ENCODE results near the gene EVA1A. TPM values are rescaled to one million over a fixed set of nuclear protein-coding genes. Genes with fewer than 3 reads are reported as not detected.
A peak's percentile ranks its signal among the peaks of the same experiment; 100 is the strongest.

EVA1A gene
- total RNA-seq, 8 experiments from 2014 or later: 0.36 to 9.0 (median 3.8) TPM

DNA sequence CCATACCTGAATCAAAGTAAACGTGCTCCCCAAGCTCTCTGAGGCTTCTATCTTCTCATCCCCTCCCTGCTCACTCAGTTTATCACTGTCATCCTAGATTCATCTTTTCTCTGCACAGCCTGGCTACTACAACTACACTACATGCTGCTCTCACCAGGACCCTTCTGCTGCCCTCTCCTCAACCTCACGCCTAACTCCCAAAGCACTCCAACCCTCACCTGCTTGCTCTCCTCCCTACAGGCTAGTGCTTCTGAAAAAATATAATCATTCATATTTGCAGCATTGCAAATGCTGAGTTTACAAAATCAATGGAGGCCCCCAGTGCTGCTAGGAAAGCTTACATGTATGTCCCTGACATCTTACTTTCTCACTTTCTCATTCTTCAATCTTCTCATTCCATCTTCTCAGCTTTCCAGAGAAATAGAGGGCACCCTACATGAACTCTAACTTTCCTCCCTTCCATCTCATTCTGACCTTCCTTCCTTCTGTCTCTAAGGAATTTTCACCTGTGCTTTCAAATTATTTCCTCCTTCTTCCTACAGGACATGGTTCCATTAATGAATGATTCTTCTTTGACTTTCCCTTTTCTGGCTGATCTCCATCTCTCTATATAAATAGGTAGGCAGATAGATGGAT is 36.3 kb downstream of the EVA1A start:
- in situ Hi-C loops (cut with MboI; ENCODE audit: low pct_unique_long_range_greater_than_20kb in 2 of 9, low sequenced_read_pairs in 9 of 9, unreplicated experiment in 9 of 9): no loop called here
- no peak overlapping the region for H3K27ac ChIP-seq
- WGBS, 10 experiments: 63 to 100% (median 87%) methylated on average over 1 to 2 of the region's 2 CpGs; no CpG with 5 or more reads in 4 of the 10 experiments
- H3K4me3 ChIP-seq: no peak overlapping the region
- no peak for ATAC-seq (replicated peaks in 6 of 8)
- H3K4me1 ChIP-seq (replicated peaks in 1 of 2): no peaks in the 10 kb centered on the region

GRCh38 chr2:75523313-75524275 is 37.1 kb downstream of the EVA1A start:
- 33 to 92% (median 83%) methylated on average over 1 to 6 of the region's 6 CpGs; no CpG with 5 or more reads in 1 of the 10 experiments for WGBS, 10 experiments
- in situ Hi-C loops (cut with MboI; ENCODE audit: low pct_unique_long_range_greater_than_20kb in 2 of 9, low sequenced_read_pairs in 9 of 9, unreplicated experiment in 9 of 9): no loop called here
- Histone ChIP-seq H3K4me1 (replicated peaks in 1 of 2) (no peaks in the 10 kb centered on the region), H3K4me3 (no peak overlapping the region), H3K27ac (no peak overlapping the region)
- ATAC-seq (replicated peaks in 6 of 8): peak in 3 of 8 experiments; percentile 25 to 63 (median 48)

- no peak for ATAC-seq (replicated peaks in 6 of 8)
- Histone ChIP-seq H3K4me1 (replicated peaks in 1 of 2) (no peaks in the 10 kb centered on the region), H3K27ac (no peak overlapping the region), H3K4me3 (no peak overlapping the region)
- in situ Hi-C loops (cut with MboI; ENCODE audit: low pct_unique_long_range_greater_than_20kb in 2 of 9, low sequenced_read_pairs in 9 of 9, unreplicated experiment in 9 of 9): no loop called here
- WGBS, 10 experiments: 58 to 100% (median 84%) methylated on average over 1 to 4 of the region's 5 CpGs; no CpG with 5 or more reads in 4 of the 10 experiments
Measured at GRCh38 chr2:75522543-75523312, 38.0 kb downstream of the EVA1A start.

- H3K4me1 ChIP-seq (replicated peaks in 1 of 2): no peaks in the 10 kb centered on the region
- no peak overlapping the region for H3K27ac ChIP-seq
- in situ Hi-C loops (cut with MboI; ENCODE audit: low pct_unique_long_range_greater_than_20kb in 2 of 9, low sequenced_read_pairs in 9 of 9, unreplicated experiment in 9 of 9): no loop called here
- no peak overlapping the region for H3K4me3 ChIP-seq
- 74 to 100% (median 93%) methylated on average over 1 to 3 of the region's 3 CpGs; no CpG with 5 or more reads in 1 of the 10 experiments for WGBS, 10 experiments
- ATAC-seq (replicated peaks in 6 of 8): no peak
Measured at GRCh38 chr2:75521225-75521872, 39.4 kb downstream of the EVA1A start.

DNA sequence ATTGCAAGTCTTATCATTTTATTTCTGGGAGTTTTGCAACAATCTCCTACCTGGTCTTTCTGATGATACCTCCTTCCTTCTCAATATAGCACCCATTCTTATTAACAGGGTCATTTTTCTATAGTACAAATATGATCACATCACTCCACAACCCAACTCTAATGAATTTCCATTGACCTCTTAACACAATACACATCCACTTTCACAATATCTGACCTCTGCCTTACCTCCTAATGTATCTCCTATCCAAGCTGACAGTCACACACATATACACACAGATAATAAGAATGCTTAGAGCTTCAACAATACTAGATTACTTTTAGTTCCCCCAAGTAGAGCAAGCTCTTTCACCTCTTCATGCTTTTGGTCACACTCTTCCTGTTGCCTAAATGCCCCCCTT is 40.9 kb downstream of the EVA1A start:
- Histone ChIP-seq H3K27ac (no peak overlapping the region), H3K4me1 (replicated peaks in 1 of 2) (no peaks in the 10 kb centered on the region), H3K4me3 (no peak overlapping the region)
- in situ Hi-C loops (cut with MboI; ENCODE audit: low pct_unique_long_range_greater_than_20kb in 2 of 9, low sequenced_read_pairs in 9 of 9, unreplicated experiment in 9 of 9): no loop called here
- no peak for ATAC-seq (replicated peaks in 6 of 8)

GRCh38 chr2:75518638-75519465 is 41.9 kb downstream of the EVA1A start:
- Histone ChIP-seq H3K27ac (no peak overlapping the region), H3K4me3 (no peak overlapping the region), H3K4me1 (replicated peaks in 1 of 2) (no peaks in the 10 kb centered on the region)
- in situ Hi-C loops (cut with MboI; ENCODE audit: low pct_unique_long_range_greater_than_20kb in 2 of 9, low sequenced_read_pairs in 9 of 9, unreplicated experiment in 9 of 9): no loop called here
- ATAC-seq (replicated peaks in 6 of 8): no peak
- 33 to 96% (median 78%) methylated on average over 2 to 10 of the region's 10 CpGs; no CpG with 5 or more reads in 1 of the 10 experiments for whole genome bisulfite sequencing, 10 experiments

DNA sequence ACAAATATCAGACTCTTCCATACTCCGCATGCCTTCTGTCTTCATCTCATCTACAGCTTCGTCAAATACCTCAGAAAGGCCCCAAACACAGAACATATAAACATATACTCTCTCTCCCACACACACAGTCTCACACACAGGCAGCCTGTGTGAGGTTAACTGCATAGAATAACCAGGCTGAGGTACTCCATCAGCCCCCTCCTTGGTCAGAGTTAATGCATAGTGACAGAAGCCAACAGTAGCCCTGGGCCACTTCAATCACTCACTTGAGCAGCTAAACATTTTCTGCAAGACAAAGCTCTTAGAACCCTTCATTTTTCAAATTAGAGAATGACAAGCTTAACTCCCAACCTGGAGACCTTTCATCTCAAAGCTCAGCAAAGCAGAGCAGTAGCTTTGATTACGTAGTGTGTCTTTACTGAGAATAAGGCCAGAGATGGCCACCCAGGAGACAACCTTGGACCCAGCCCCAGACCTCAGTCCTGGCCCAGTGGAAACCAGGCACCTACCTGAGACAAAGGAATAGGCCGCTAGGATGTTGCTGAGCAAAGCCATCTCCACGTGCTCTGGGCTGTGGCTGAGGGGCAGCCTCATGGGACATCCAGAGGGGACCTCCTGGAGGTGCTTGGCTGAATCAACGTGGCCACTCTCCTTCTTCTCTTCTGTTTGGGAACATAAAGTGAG is 43.0 kb downstream of the EVA1A start:
- 20 to 100% (median 90%) methylated on average over 1 to 4 of the region's 6 CpGs for WGBS, 10 experiments
- no peak for ATAC-seq (replicated peaks in 6 of 8)
- in situ Hi-C loops (cut with MboI; ENCODE audit: low pct_unique_long_range_greater_than_20kb in 2 of 9, low sequenced_read_pairs in 9 of 9, unreplicated experiment in 9 of 9): no loop called here
- Histone ChIP-seq H3K27ac (no peak overlapping the region), H3K4me1 (replicated peaks in 1 of 2) (no peaks in the 10 kb centered on the region), H3K4me3 (no peak overlapping the region)

GRCh38 chr2:75516378-75517360 is 44.1 kb downstream of the EVA1A start:
- H3K27ac ChIP-seq: no peak overlapping the region
- in situ Hi-C loops (cut with MboI; ENCODE audit: low pct_unique_long_range_greater_than_20kb in 2 of 9, low sequenced_read_pairs in 9 of 9, unreplicated experiment in 9 of 9): no loop called here
- WGBS, 10 experiments: 45 to 97% (median 92%) methylated on average over 3 to 7 of the region's 8 CpGs
- ATAC-seq (replicated peaks in 6 of 8): peak in 1 of 8 experiments; percentile 52
- H3K4me1 ChIP-seq (replicated peaks in 1 of 2): no peaks in the 10 kb centered on the region
- no peak overlapping the region for H3K4me3 ChIP-seq

GRCh38 chr2:75515584-75516368 is 45.0 kb downstream of the EVA1A start:
- ATAC-seq (replicated peaks in 6 of 8): no peak
- no peaks in the 10 kb centered on the region for H3K4me1 ChIP-seq (replicated peaks in 1 of 2)
- 66 to 100% (median 91%) methylated on average over 2 to 7 of the region's 7 CpGs for WGBS, 10 experiments
- H3K4me3 ChIP-seq: no peak overlapping the region
- in situ Hi-C loops (cut with MboI; ENCODE audit: low pct_unique_long_range_greater_than_20kb in 2 of 9, low sequenced_read_pairs in 9 of 9, unreplicated experiment in 9 of 9): no loop called here
- no peak overlapping the region for H3K27ac ChIP-seq

DNA sequence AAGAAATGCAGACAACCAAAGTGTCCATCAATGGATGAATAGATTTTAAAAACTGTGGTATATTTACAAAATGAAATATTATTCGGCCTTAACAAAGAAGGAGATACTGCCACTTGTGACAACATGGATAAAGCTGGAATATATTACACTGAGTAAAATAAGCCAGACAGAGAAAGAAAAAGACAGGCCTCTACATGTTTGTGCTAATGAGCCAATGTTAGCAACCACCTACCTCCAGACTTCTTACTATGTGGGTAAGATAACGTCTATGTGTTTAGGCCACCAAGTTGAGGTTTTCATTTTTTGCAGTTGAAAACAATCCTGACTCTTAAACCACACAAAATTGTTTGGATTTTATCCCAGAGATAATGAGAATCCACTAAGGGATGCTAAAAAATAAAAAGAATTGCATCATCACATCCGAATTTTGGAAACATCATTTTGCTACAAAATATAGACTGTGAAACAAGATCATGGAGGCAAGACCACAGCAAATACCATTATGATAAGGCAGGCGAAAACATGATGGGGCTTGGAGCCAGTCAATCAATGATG is 47.0 kb downstream of the EVA1A start:
- Histone ChIP-seq H3K27ac (no peak overlapping the region), H3K4me3 (no peak overlapping the region), H3K4me1 (replicated peaks in 1 of 2) (no peaks in the 10 kb centered on the region)
- no peak for ATAC-seq (replicated peaks in 6 of 8)
- whole genome bisulfite sequencing, 10 experiments: 60 to 100% (median 90%) methylated on average over 1 to 4 of the region's 4 CpGs; no CpG with 5 or more reads in 1 of the 10 experiments
- in situ Hi-C loops (cut with MboI; ENCODE audit: low pct_unique_long_range_greater_than_20kb in 2 of 9, low sequenced_read_pairs in 9 of 9, unreplicated experiment in 9 of 9): no loop called here
